Measurements from ENCODE around the gene LSM10.

DNA sequence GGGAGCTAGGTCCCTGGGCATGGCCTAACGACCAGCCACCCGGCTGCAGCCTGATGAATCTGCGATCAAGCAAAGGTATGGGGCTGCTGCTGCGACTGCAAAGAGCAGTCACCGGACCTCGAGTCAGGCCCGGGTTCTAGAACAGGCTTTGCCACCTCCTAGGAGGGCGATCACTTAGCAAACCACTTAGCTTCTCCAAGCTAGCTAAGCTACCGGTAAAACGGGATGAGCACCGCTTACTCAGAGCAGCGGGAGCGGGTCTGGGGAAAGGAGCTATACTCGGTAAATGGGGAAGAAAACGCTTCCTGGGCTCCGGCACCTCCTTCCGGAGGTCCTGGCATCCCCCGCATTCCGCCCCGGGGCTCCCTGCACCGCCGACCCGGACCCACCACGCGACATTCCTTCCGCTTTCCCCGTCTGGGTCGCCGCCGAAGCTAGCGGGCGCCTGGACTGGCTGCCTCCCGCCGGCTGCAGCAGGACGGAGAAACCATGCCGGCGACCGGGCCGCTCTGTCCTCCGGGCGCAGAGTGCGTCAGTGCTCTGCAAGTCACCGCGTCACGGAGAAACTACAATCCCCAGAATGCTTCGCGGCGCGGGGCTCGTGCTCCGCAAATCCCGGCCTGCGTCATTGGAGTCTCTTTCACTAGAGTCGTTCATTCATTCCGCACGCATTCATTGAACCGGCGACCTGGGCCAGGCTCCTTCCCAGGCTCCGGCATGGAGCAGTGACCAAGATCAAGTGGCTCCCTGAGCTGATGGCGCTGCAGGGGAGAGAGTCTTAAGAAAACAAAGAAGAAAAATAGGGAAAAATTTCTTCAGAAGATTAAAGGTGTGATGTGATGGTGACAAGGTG lies at the start of gene LSM10:
- peak in 2 of 4 donors; percentile 89 to 90 for TF ChIP-seq POLR2A (IDR thresholded peaks at IDR 0.05)
- TF ChIP-seq, protein P1, sequence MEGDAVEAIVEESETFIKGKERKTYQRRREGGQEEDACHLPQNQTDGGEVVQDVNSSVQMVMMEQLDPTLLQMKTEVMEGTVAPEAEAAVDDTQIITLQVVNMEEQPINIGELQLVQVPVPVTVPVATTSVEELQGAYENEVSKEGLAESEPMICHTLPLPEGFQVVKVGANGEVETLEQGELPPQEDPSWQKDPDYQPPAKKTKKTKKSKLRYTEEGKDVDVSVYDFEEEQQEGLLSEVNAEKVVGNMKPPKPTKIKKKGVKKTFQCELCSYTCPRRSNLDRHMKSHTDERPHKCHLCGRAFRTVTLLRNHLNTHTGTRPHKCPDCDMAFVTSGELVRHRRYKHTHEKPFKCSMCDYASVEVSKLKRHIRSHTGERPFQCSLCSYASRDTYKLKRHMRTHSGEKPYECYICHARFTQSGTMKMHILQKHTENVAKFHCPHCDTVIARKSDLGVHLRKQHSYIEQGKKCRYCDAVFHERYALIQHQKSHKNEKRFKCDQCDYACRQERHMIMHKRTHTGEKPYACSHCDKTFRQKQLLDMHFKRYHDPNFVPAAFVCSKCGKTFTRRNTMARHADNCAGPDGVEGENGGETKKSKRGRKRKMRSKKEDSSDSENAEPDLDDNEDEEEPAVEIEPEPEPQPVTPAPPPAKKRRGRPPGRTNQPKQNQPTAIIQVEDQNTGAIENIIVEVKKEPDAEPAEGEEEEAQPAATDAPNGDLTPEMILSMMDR (IDR thresholded peaks at IDR 0.05), result no peak

Measured in stomach (tissue), 4 donors.